Suprapubic skin (tissue), 4 donors: Measurements from ENCODE around the gene INHBC.

Experiments
- CTCF ChIP-seq, 2 donors: fragments of 200-600 bp in 1 of 2; fragments of 450-650 bp in 1 of 2; sonication (generic) in 1 of 2; IDR thresholded peaks; one replicate each; pipeline ENCODE4 v1.5.1; 2016 to 2019; ENCODE audit warnings: antibody characterized with exemption in 2 of 2, mild to moderate bottlenecking in 1 of 2, moderate library complexity in 1 of 2
- EP300 ChIP-seq: sonication (generic); formaldehyde crosslinking; IDR thresholded peaks from one replicate; pipeline ENCODE4 v1.6.1; 2017; ENCODE audit warnings: antibody characterized with exemption
- POLR2A ChIP-seq, 2 donors: fragments of 450-650 bp; IDR thresholded peaks; one replicate each; pipeline ENCODE4 v1.6.1; 2017; ENCODE audit warnings: antibody characterized with exemption in 2 of 2, mild to moderate bottlenecking in 2 of 2, moderate library complexity in 2 of 2
- POLR2AphosphoS5 ChIP-seq, 3 donors: sonication (generic); formaldehyde crosslinking; IDR thresholded peaks; one replicate each; pipeline ENCODE4 v1.6.1; 2017; ENCODE audit warnings: antibody characterized with exemption in 3 of 3

- TF ChIP-seq CTCF (IDR thresholded peaks at IDR 0.05) (no peak), POLR2A (IDR thresholded peaks at IDR 0.05) (no peak), POLR2AphosphoS5 (IDR thresholded peaks at IDR 0.05) (no peak), EP300 (no peak)
Observed at GRCh38 chr12:57473886-57474285, 39.3 kb downstream of the INHBC start.
